Transverse colon (tissue), 4 donors: ENCODE results near the gene PBLD. TPM values are rescaled to one million over a fixed set of nuclear protein-coding genes. Genes with fewer than 3 reads are reported as not detected.
A peak's percentile ranks its signal among the peaks of the same experiment; 100 is the strongest.
"Not testable (repeated sequence)": the region's sequence is repeated elsewhere in the genome, so short reads cannot be mapped to it uniquely, and the experiment has no call there.

Source experiments
- DNase-seq: peaks from one replicate; pipeline ENCODE4 v3.0.0-alpha.2; 2019
- H3K27ac ChIP-seq, 4 donors: fragments of 200-600 bp; sonication (generic); 2 replicates each; pipeline ENCODE4 v1.5.1; 2016 to 2018; ENCODE audit warnings: inconsistent platforms in 4 of 4
- H3K27me3 ChIP-seq: fragments of 200-600 bp; sonication (generic); 2 replicates; pipeline ENCODE4 v1.5.1; 2017; ENCODE audit warnings: inconsistent platforms
- H3K36me3 ChIP-seq, 4 donors: fragments of 200-600 bp; sonication (generic); 2 replicates each; pipeline ENCODE4 v1.5.1; 2017 to 2019; ENCODE audit warnings: inconsistent platforms in 4 of 4
- H3K4me1 ChIP-seq, 4 donors: fragments of 200-600 bp; sonication (generic); 2 replicates each; pipeline ENCODE4 v1.5.1; 2017 to 2020; ENCODE audit warnings: inconsistent platforms in 4 of 4
- H3K4me3 ChIP-seq, 4 donors: fragments of 200-600 bp; sonication (generic); 1 replicate in 1 of 4; 2 replicates in 3 of 4; pipeline versions ENCODE4 v1.5.1 to v1.6.1; 2017 to 2019; ENCODE audit warnings: inconsistent platforms in 4 of 4
- H3K9me3 ChIP-seq, 2 donors: fragments of 200-600 bp; sonication (generic); 2 replicates each; pipeline ENCODE4 v1.5.1; 2017 to 2019; ENCODE audit warnings: inconsistent platforms in 2 of 2
- EP300 ChIP-seq: sonication (generic); formaldehyde crosslinking; IDR thresholded peaks from one replicate; pipeline ENCODE4 v1.6.1; 2017; ENCODE audit warnings: antibody characterized with exemption, low read depth
- POLR2A ChIP-seq: fragments of 450-650 bp; IDR thresholded peaks from one replicate; pipeline ENCODE4 v1.6.1; 2016; ENCODE audit warnings: antibody characterized with exemption, mild to moderate bottlenecking, moderate library complexity
- POLR2AphosphoS5 ChIP-seq, 3 donors: sonication (generic); formaldehyde crosslinking; IDR thresholded peaks; one replicate each; pipeline ENCODE4 v1.6.1; 2016; ENCODE audit warnings: antibody characterized with exemption in 3 of 3
- WGBS, 2 donors: methylation state at CpG; one replicate each; pipeline ENCODE4 v1.1.5; 2018; ENCODE audit warnings: low coverage in 1 of 2; 5-methylcytosine and 5-hydroxymethylcytosine counted together
- in situ Hi-C, 4 donors: fragments of 200-750 bp; cut with MboI; loops; one replicate each; pipeline versions ENCODE4 v1.15.0 to v1.15.1; 2017; ENCODE audit warnings: low sequenced_read_pairs in 3 of 4, low pct_ligation_motif_present in 1 of 4, low pct_unique_long_range_greater_than_20kb in 1 of 4
- intact Hi-C: fragments of 100-400 bp; cut with DNase I; formaldehyde crosslinking; loops from one replicate; pipeline ENCODE4 v1.15.1; 2023; ENCODE audit warnings: low total_unique reads
- total RNA-seq, 4 donors: library from RNA; depleted of rRNA; stranded (reverse); fragments of >200 nt; gene quantifications; one replicate each; pipeline ENCODE4 v1.1.0, GENCODE V29; 2016
- TF ChIP-seq, protein P1 (sequence below), 5 experiments: fragments of 200-600 bp in 3 of 5; fragments of 450-650 bp in 2 of 5; sonication (generic) in 3 of 5; IDR thresholded peaks; 1 replicate in 2 of 5; 2 replicates in 3 of 5; pipeline ENCODE4 v1.5.1; 2016 to 2017; ENCODE audit warnings: antibody characterized with exemption in 5 of 5, inconsistent platforms in 3 of 5, mild to moderate bottlenecking in 2 of 5, moderate library complexity in 1 of 5

PBLD gene
- total RNA-seq, 4 donors from 2014 or later, result 63.9 to 130 (median 76.5) TPM

DNA sequence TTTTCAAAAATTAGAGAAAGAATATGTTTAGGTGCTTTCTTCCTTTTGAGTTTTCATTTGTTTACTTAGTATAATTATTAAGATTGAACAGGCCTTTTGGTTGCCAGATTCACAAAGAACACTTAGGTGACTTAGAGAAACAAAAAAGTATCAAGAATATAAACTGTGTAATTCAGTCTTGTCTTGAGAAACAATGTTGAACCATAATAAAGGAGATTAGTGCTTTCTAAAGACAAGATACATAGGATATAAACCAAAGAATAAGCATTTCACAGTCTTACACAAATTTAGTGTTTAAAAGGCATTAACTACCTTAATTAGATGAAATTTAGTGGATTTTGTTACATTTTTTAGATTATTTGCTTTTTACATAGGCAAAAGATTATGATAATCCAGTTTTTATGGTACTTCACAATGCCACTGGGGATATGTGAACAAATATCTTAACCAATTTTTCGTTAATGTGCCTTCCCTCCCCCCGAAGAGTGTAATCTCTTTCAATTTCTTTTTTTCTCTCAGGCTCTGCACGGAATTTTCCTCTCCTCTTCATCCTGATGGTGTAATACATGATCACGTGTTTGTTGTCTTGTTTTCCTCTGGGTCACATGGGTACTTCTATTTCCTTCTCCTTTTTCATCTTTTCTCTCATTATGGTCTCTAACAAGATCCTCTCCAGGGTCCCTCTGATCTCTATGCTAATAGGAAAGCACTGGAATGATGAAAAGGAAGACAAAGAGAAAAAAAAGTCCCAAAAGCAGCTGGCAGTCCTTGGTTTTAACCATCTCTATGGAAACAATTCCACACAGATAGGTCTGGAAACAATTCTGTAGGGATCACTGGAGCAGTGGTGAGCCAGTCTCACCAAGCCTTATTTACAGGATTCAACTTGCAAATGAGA, 4.6 kb downstream of the PBLD start:
- Histone ChIP-seq H3K4me3 (peak overlapping the region in 2 of 4 donors; percentile 3 to 18), H3K9me3 (no peaks in the 10 kb centered on the region), H3K4me1 (peaks cover 12 to 35% (median 25%) of the 10 kb centered on the region in 4 donors), H3K36me3 (no peaks in the 10 kb centered on the region), H3K27ac (peak overlapping the region; percentile 96 to 99 (median 98)), H3K27me3 (no peaks in the 10 kb centered on the region)
- WGBS, 2 donors, result 12 to 19% methylated on average over 4 of the region's 4 CpGs
- DNase-seq, result no peak
- in situ Hi-C loops, result no loop called here
- intact Hi-C loops, result no loop called here
- TF ChIP-seq POLR2A (no peak), EP300 (no peak), POLR2AphosphoS5 (IDR thresholded peaks at IDR 0.05) (no peak)

DNA sequence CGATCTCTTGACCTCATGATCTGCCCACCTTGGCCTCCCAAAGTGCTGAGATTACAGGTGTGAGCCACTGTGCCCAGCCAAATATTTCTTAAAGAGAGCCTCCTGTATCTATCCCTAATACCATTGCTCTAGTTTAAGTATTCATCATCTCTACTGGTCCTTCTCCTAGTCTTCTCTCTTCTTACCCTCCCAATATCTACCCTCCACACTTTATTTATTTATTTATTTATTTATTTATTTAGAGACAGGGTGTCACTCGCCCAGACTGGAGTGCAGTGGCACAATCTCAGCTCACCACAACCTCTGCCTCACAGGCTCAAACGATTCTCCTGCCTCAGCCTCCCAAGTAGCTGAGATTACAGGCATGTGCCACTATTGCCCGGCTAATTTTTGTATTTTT, 8.3 kb downstream of the PBLD start:
- H3K27ac ChIP-seq, H3K27me3 ChIP-seq, DNase-seq, H3K36me3 ChIP-seq, intact Hi-C loops, H3K4me3 ChIP-seq, H3K9me3 ChIP-seq: not testable (repeated sequence)
- peaks cover 12 to 31% (median 19%) of the 10 kb centered on the region in 4 donors for H3K4me1 ChIP-seq
- 88 to 95% methylated on average over 2 to 4 of the region's 4 CpGs for WGBS, 2 donors
- in situ Hi-C loops, result loop anchor here in 3 of 4 donors (25.0 kb wide), 1 partner anchor 462 kb away; no protein-coding TSS in a partner anchor

DNA sequence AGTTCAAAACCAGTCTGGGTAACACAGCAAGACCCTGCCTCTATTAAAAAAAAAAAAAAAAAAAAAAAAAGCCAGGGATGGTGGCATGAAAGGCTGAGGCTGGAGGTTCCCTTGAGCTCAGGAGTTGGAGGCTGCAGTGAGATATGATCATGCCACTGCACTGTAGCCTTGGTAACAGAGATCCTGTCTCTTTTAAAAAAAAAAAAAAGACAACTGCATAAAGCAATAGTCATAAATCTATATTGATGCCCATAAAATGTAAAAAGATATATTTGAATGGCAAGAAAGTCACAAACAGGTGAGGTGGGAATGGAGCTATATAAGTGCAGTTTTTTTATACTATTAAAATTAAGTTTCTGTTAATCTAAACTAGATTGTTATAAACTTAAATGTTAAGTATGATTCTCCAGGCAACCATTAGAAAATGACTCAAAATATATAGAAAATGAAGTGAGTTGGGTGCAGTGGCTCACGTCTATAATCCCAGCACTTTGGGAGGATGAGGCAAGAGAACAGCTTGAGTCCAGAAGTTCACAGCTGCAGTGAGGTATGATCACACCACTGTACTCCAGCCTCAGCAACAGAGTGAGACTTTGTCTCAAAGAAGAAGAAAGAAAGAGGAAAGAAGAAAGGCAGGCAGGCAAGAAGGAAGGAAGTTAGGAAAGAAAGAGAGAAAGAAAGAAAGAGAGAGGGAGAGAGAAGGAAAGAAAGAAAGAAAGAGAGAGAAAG, 14.2 kb downstream of the PBLD start:
- peak; percentile 44 for DNase-seq
- WGBS, 2 donors, result 38 to 52% methylated on average over 1 of the region's 1 CpG
- intact Hi-C loops (no loop called here), in situ Hi-C loops (loop anchor here in 3 of 4 donors (25.0 kb wide), 1 partner anchor 456 kb away; no protein-coding TSS in a partner anchor)
- Histone ChIP-seq H3K27ac (peak overlapping the region; percentile 71 to 78 (median 72)), H3K9me3 (peaks cover 12 to 15% of the 10 kb centered on the region in 2 donors), H3K27me3 (no peaks in the 10 kb centered on the region), H3K4me1 (peaks cover 0 to 30% (median 2%) of the 10 kb centered on the region in 4 donors), H3K36me3 (no peaks in the 10 kb centered on the region), H3K4me3 (no peak overlapping the region)
- TF ChIP-seq, protein P1, sequence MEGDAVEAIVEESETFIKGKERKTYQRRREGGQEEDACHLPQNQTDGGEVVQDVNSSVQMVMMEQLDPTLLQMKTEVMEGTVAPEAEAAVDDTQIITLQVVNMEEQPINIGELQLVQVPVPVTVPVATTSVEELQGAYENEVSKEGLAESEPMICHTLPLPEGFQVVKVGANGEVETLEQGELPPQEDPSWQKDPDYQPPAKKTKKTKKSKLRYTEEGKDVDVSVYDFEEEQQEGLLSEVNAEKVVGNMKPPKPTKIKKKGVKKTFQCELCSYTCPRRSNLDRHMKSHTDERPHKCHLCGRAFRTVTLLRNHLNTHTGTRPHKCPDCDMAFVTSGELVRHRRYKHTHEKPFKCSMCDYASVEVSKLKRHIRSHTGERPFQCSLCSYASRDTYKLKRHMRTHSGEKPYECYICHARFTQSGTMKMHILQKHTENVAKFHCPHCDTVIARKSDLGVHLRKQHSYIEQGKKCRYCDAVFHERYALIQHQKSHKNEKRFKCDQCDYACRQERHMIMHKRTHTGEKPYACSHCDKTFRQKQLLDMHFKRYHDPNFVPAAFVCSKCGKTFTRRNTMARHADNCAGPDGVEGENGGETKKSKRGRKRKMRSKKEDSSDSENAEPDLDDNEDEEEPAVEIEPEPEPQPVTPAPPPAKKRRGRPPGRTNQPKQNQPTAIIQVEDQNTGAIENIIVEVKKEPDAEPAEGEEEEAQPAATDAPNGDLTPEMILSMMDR (IDR thresholded peaks at IDR 0.05), result no peak
- TF ChIP-seq POLR2AphosphoS5 (IDR thresholded peaks at IDR 0.05), result peak in 2 of 3 donors; percentile 6 to 24

DNA sequence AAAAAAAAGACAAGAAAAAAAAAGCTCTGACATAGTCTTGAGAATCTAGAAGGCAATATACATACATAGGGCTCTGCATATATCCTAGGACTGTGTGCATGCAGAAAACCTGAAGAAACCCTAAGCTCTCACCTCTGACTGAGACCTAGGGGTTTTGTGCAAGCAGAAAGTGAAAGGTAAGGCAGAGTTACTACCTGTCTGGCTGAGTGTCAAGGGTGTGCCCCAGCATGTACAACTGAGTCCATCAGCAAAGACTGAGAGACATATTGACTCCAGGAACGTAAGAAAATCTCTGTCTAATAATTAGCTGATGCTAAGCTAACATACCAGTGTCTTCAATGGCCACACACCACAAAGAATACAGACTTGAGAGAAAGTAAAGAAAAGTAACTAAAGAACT, 17.1 kb downstream of the PBLD start:
- no peaks in the 10 kb centered on the region for H3K27me3 ChIP-seq
- peaks cover 12 to 15% of the 10 kb centered on the region in 2 donors for H3K9me3 ChIP-seq
- peaks cover 0 to 26% (median 2%) of the 10 kb centered on the region in 4 donors for H3K4me1 ChIP-seq
- TF ChIP-seq EP300, result no peak
- DNase-seq, result peak; percentile 55
- H3K4me3 ChIP-seq, result no peak overlapping the region
- 59% methylated on average over 1 of the region's 1 CpG; no CpG with 5 or more reads in 1 of the 2 donors for WGBS, 2 donors
- no peaks in the 10 kb centered on the region for H3K36me3 ChIP-seq
- H3K27ac ChIP-seq, result peak overlapping the region; percentile 52 to 69 (median 56)
- in situ Hi-C loops, result loop anchor here in 3 of 4 donors (25.0 kb wide), 1 partner anchor 453 kb away; no protein-coding TSS in a partner anchor
- intact Hi-C loops, result no loop called here

DNA sequence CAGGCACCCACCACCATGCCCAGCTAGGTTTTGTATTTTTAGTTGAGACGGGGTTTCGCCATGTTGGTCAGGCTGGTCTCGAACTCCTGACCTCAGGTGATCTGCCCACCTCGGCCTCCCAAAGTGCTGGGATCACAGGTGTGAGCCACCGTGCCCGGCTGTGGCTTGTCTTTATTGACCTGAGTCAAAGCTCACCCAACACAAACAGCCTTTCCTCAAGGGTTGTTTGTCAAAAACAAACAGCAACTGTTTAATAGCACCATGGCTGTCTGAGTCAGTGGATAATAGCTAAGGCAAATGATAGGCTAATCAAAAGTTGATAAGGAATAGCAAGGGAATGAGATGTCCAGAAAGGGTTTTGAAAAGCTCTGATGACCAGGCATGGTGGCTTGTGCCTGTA, 17.8 kb downstream of the PBLD start:
- intact Hi-C loops, H3K27me3 ChIP-seq, H3K36me3 ChIP-seq, H3K4me3 ChIP-seq: not testable (repeated sequence)
- peaks cover 0 to 23% (median under 1%) of the 10 kb centered on the region in 4 donors for H3K4me1 ChIP-seq
- 81% methylated on average over 6 of the region's 6 CpGs; no CpG with 5 or more reads in 1 of the 2 donors for WGBS, 2 donors
- peak overlapping the region; percentile 52 to 69 (median 56) for H3K27ac ChIP-seq
- peak; percentile 23 for DNase-seq
- H3K9me3 ChIP-seq, result peaks cover 12 to 15% of the 10 kb centered on the region in 2 donors
- in situ Hi-C loops, result loop anchor here in 3 of 4 donors (25.0 kb wide), 1 partner anchor 453 kb away; no protein-coding TSS in a partner anchor
